GM19395 (cell line): ENCODE results near the gene NDC80.
"Not testable (repeated sequence)": the region's sequence is repeated elsewhere in the genome, so short reads cannot be mapped to it uniquely, and the experiment has no call there.

Source experiments
- ATAC-seq: cut with Tn5 transposase; IDR thresholded peaks from one replicate; pipeline ENCODE4 v1.9.1; 2021; ENCODE audit warnings: mild to moderate bottlenecking, moderate library complexity; ENCODE audit not compliant: unreplicated experiment

Gene NDC80

DNA sequence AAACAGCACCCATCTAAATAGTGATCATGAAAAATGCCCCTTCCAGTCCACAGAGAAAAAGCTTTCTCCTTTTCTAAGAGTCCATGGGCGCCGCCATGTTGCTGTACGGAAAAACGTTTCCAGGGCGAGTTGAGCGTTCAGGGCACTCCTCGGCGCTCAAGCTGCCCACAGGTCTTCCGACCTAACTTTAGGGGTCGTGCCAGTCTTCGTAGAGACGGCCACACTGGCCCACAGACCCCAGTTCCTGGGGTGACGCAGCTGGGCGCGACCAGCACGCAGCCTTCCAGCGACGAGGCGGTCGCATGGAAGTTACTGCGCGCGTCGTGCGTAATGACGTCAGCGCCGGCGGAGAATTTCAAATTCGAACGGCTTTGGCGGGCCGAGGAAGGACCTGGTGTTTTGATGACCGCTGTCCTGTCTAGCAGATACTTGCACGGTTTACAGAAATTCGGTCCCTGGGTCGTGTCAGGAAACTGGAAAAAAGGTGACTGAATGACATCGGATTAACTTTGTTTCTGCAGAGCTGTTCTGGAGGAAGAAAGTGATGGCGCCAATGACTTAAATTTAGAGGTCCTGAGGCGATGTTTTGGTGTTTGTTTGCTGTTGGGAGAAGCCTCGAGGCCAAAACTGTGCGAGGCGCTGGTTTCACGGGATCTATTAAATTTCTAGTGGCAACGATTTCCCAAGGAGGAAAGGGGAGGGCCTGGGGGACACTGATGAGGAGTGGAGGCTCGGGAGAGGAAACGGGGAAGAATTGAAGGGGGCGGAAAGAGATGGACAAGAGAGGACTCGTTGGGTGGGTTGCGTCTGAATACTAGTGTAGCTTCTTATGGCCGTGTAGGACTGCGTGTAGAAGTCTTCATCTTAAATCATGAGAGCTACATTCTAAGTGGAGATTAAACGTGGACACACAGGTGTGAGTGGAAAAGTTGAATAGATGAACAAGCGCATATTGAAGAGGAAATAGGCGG is at the start of gene NDC80, which contains the start of gene METTL4:
Gene NDC80 (plus strand): TSS at position 358 of the 971 bp plus-strand sequence. CDS start 1,429 bp downstream, outside the sequence.
Gene METTL4 (minus strand): TSS at position 306 of the 971 bp plus-strand sequence. CDS start 4,289 bp downstream, outside the sequence.
- peak; percentile 84 for ATAC-seq

DNA sequence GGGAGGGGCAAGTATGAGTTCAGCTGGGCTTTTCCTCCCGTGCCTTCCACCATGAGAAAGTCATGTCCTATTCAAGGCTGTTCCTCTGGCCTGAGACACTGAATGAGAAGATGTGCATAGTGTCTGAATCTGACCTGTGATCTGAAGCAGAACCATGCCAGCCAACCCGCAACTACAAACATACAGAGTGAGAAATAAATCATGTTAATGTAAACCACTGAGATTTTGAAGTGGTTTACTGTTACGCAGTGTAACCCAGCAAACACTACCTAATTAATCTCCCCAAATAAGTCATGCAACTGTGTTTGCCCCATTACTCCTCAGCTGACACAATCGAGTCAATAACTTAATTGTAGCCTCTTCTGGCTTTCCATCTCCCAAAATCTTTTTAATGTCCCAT is 49.2 kb upstream of the NDC80 start:
- no peak for ATAC-seq

- not testable (repeated sequence) for ATAC-seq
Measured at GRCh38 chr18:2524794-2525198, 46.6 kb upstream of the NDC80 start.

DNA sequence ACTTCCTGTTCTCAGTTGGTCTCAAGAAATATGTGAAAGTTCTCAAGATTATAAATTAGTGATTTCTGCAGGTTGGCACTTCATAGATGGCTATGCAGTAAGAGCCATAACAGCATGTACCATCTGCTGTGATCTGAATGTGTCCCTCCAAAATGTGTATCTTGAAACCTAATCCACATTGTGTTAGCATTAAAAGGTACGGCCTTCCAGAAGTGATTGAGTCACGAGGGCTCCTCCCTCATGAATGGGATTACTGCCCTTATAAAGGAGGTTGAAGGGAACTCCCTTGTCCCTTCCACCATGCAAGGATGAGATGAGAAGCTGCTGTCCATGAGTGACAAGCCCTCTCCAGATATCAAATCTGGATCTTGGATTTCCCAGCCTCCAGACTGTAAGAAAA is 45.0 kb upstream of the NDC80 start:
- ATAC-seq: no peak

- ATAC-seq: no peak
Measured at GRCh38 chr18:2529154-2529553, 42.2 kb upstream of the NDC80 start.

GRCh38 chr18:2531751-2532150 is 39.6 kb upstream of the NDC80 start:
- ATAC-seq: no peak

DNA sequence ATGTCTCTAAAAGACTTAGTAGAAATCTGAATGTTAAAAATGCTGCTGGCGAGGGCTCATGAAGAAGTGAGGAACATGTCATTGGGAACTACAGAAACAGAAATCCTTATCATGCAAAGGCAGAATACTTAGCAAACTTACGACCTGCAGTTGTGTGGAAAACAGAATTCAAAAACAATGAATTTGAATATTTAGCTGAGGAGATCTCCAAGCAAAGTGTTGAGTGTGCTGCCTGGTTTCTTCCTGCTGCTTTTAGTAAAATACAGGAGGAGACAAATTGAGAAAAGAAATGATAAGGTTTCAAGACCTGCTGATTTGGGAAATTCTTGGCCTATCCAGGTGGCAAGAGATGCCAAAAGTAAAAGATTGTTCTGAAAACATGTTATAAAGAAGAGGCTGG is 38.6 kb upstream of the NDC80 start:
- no peak for ATAC-seq

DNA sequence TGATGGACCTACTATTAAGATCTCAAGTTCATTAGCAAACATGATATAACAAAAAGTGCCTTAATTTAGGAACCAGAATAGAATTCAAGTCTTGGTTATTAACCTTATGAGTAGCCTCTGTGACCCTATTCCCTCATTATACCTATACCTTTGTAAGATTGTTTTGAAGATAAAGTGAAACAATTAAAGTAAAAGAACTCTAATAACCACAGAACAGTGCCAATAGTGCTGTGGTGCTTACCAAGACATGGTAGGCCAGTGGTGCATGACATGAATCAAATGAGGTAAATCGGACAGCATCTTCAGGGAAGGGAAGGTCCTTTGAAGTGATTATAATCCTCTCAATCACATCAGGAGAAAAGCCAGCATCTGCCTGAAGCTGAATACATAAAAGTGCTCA is 36.5 kb upstream of the NDC80 start:
- no peak for ATAC-seq

GRCh38 chr18:2535419-2535910 is 35.9 kb upstream of the NDC80 start:
- no peak for ATAC-seq

GRCh38 chr18:2536063-2536462 is 35.3 kb upstream of the NDC80 start:
- no peak for ATAC-seq

GRCh38 chr18:2536493-2536892 is 34.9 kb upstream of the NDC80 start:
- ATAC-seq: no peak

DNA sequence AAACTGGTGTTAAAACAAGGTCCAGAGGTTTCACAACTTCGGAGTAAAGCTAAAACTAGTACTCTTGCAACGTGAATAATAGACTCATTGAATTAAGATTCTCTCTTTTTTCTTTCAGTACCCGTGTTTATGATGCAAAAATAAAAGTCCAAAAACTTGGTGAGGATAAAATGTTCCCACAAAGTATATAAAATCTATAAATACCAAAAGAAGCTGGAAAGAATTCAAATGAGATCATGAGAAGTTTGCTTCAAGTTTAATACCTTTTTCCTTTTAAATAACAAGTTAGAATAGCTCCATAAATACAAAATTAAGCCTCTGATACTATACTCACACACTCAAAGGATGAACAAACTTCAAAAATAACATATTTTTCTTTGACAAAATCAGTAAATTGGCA is 34.1 kb upstream of the NDC80 start:
- no peak for ATAC-seq

DNA sequence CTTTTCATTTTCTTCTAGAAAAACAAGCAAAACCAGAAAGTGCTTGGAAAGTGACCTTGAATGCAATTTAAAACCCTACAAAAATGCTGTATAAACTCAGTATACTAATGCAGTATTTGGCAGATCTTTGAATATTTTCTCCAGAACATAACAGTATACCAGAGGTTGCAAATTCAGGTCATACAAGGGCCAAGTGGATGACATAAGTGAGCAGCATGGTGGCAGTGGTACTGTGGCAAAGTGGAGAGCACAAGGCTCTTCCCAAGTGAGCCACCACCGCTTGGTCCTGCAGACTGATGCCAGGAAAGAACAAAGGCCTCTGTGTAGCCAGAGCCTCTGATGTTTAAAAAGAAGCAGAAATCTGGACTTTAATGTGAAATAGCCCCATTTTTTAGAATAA is 33.1 kb upstream of the NDC80 start:
- no peak for ATAC-seq

DNA sequence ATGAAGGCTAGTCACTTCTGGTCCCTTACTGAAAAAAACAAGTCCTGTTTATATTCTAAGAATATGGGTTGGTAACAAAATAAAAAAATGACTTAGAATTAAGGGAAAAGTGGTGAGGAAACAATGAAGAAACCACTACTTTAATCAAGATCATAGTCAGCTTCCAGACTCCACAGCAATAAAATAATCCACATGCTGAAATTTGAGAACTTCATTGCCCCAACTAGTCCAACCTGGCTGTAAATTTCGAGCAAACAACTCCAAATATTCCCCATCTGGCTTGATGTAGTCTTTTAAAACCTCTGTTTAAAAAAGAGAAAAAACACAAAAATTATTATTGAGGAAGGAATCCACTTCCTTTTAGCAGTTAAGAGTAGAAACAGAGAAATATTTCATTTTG is 32.5 kb upstream of the NDC80 start:
- no peak for ATAC-seq

DNA sequence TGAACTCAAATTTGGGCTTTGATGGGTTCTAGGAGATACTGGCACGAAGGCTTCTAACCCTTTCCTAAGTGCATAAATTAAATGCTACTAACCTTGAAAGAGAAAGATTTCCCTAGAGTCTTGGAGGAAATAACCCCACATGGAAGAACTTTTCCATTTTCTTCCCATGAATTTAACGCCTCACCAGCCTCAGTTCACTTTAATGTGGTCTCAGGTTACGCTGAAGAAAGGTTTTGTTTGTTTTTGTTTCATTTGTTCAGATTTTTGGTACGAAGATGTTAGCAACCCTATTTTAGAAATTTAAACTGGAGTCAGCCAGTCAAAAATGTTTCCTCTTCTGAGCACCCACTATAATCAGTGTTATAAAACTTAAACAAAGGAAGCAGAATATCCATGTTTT is 30.8 kb upstream of the NDC80 start:
- no peak for ATAC-seq

- peak; percentile 77 for ATAC-seq
Measured at GRCh38 chr18:2541925-2542563, 29.3 kb upstream of the NDC80 start.

DNA sequence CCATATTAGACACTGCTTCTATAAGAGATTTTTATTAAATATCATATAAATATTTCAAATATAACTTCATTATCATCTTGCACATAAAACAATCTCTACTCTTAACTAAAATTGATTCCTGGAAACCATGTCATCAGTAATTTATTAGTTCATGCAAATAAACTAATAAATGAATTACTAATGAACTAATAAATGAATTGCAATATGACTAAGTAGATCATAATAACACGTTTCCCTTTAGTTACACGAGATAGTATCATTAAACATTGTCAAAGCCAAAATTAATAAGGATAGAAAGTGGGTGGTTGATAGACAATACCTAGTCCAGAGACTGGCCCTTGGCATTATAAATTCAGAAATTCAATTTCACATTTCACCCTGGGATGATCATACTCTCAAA is 26.2 kb upstream of the NDC80 start:
- no peak for ATAC-seq

GRCh38 chr18:2547477-2548087 is 23.8 kb upstream of the NDC80 start:
- peak; percentile 72 for ATAC-seq

- ATAC-seq: no peak
Measured at GRCh38 chr18:2549462-2549861, 21.9 kb upstream of the NDC80 start.

GRCh38 chr18:2551425-2551824 is 19.9 kb upstream of the NDC80 start:
- ATAC-seq: no peak

- ATAC-seq: no peak
Measured at GRCh38 chr18:2554696-2555095, 16.7 kb upstream of the NDC80 start.
